Left renal pelvis (tissue), 4 donors: ENCODE results near the gene ZNF280A. TPM values are rescaled to one million over a fixed set of nuclear protein-coding genes. Genes with fewer than 3 reads are reported as not detected.
A peak's percentile ranks its signal among the peaks of the same experiment; 100 is the strongest.
"Not testable (repeated sequence)": the region's sequence is repeated elsewhere in the genome, so short reads cannot be mapped to it uniquely, and the experiment has no call there.

Experiments used
- DNase-seq, 4 donors: peaks; one replicate each; pipeline ENCODE4 v3.0.0-alpha.2; 2013; ENCODE audit warnings: low read depth in 4 of 4, low spot score in 3 of 4
- polyA plus RNA-seq, 4 donors: library from polyadenylated mRNA; unstranded; fragments of 120-200 nt; gene quantifications; one replicate each; pipeline ENCODE4 v1.2.1, GENCODE V29; 2013; ENCODE audit not compliant: insufficient read length in 4 of 4

Gene ZNF280A
- polyA plus RNA-seq, 4 donors: not detected

- DNase-seq: no peak
These were observed 41.6 kb downstream of the ZNF280A start for GRCh38 chr22:22478470-22478869.

GRCh38 chr22:22474733-22475132 lies 45.3 kb downstream of the ZNF280A start:
- no peak for DNase-seq

- DNase-seq: not testable (repeated sequence)
These were observed 49.0 kb downstream of the ZNF280A start for GRCh38 chr22:22471104-22471503.

GRCh38 chr22:22469527-22469926 lies 50.5 kb downstream of the ZNF280A start:
- no peak for DNase-seq

GRCh38 chr22:22468794-22469469 lies 51.1 kb downstream of the ZNF280A start:
- DNase-seq: not testable (repeated sequence)

- DNase-seq: no peak
These were observed 53.0 kb downstream of the ZNF280A start for GRCh38 chr22:22467112-22467511.

GRCh38 chr22:22465782-22466181 lies 54.3 kb downstream of the ZNF280A start:
- DNase-seq: no peak

- DNase-seq: no peak
These were observed 54.9 kb downstream of the ZNF280A start for GRCh38 chr22:22465094-22465602.

GRCh38 chr22:22464541-22465054 lies 55.5 kb downstream of the ZNF280A start:
- no peak for DNase-seq

- DNase-seq: peak; percentile 39 to 59 (median 50)
These were observed 56.1 kb downstream of the ZNF280A start for GRCh38 chr22:22463855-22464540.

Other genes starting within 250 kb of the ZNF280A start
- gene ZNF280B, start 11.5 kb downstream of the ZNF280A start, polyA plus RNA-seq: 1 to 10 TPM; 4.9 to 5.3 (median 5.0) TPM
- gene PRAME, start 39.0 kb upstream of the ZNF280A start, polyA plus RNA-seq: 1 to 10 TPM in 2 of 4 donors, under 1 TPM in 1, not detected in 1; 0.85 to 1.3 (median 1.3) TPM
- under 1 TPM in 3 of 4 donors, not detected in 1; 0.14 to 0.26 (median 0.24) TPM for gene GGTLC2, start 124.3 kb upstream of the ZNF280A start, polyA plus RNA-seq